ENCODE results near the gene PDE4D. TPM values are rescaled to one million over a fixed set of nuclear protein-coding genes. Genes with fewer than 3 reads are reported as not detected.

The PDE4D gene
- total RNA-seq, 2 experiments from 2014 or later = 75.5 to 80.7 TPM

DNA sequence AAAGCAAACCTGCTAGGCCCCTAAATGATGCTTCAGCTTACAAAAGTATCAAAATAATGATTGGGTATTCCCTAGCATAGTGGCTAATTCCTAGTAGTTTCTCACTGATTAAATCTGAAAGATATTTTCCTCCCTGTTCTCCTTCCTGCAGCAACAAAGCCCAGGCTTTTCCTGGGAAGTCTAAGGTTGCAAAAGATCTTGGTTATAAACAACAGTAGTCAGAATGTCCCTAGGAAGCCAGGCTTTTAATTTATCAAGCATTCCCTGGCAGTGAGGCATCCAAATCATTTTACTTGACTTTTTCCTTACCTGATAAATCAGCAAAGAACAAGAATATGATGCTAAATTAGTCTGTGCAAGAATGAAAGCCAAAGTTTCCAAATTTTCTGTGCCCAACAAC, 272.0 kb downstream of the PDE4D start:
- Mint-ChIP-seq H3K27ac (no peak overlapping the region), H3K27me3 (no peaks in the 10 kb centered on the region), H3K36me3 (ENCODE audit: low read depth) (no peaks in the 10 kb centered on the region), H3K4me3 (no peak overlapping the region), H3K4me1 (ENCODE audit: low read depth) (no peaks in the 10 kb centered on the region), H3K9me3 (no peaks in the 10 kb centered on the region)
- ATAC-seq (no peak), DNase-seq (no peak)
- ChIA-PET CTCF (no interaction called here), POLR2A (no interaction called here)
- no peak for TF ChIP-seq CTCF (IDR thresholded peaks at IDR 0.05)
- intact Hi-C loops (cut with micrococcal nuclease) = no loop called here

DNA sequence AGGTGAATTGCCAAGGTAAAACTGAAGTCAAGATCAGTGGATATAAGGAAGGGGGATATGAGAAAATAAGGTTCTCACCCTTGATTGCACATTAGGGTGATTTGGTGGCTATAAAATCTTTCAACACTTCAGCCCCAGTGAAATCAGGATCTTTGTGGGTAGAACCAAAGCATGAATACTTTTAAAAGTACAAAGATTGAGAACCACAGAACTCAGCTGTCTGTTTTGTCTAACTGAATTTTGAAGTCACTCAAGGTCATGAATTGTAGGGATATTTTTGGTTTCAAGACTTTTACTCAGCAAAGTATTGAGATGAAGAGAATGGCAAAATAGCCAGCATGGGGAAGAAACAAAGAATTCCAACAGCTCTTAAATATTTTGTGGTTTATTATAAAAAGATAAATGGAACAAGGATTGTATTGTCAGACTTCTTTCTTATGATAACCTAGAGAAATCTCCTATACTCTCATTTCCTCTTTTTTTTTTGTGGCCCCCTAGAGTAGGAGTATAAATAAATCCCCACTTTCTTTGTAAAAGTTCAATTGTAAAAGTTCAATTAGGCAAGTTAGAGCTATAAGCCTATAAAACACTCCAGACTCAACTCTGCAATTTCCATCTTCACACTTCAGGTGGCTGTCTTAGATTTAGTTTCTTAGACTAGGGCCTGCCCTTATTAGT, 272.9 kb downstream of the PDE4D start:
- Mint-ChIP-seq H3K4me1 (ENCODE audit: low read depth) (no peaks in the 10 kb centered on the region), H3K9me3 (no peaks in the 10 kb centered on the region), H3K27me3 (no peaks in the 10 kb centered on the region), H3K36me3 (ENCODE audit: low read depth) (no peaks in the 10 kb centered on the region), H3K27ac (no peak overlapping the region), H3K4me3 (no peak overlapping the region)
- POLR2A ChIA-PET = no interaction called here
- CTCF ChIA-PET = no interaction called here
- DNase-seq = no peak
- no peak for ATAC-seq
- intact Hi-C loops (cut with micrococcal nuclease) = no loop called here
- no peak for TF ChIP-seq CTCF (IDR thresholded peaks at IDR 0.05)

- intact Hi-C loops (cut with micrococcal nuclease) = no loop called here
- CTCF ChIA-PET = no interaction called here
These were observed 274.9 kb downstream of the PDE4D start for GRCh38 chr5:59618644-59619043.

GRCh38 chr5:59617186-59617771, 276.2 kb downstream of the PDE4D start:
- no peaks in the 10 kb centered on the region for H3K36me3 Mint-ChIP-seq (ENCODE audit: low read depth)
- no peaks in the 10 kb centered on the region for H3K4me1 Mint-ChIP-seq (ENCODE audit: low read depth)
- no peak for DNase-seq
- no peaks in the 10 kb centered on the region for H3K27me3 Mint-ChIP-seq
- no peak overlapping the region for H3K27ac Mint-ChIP-seq
- ChIA-PET POLR2A (no interaction called here), CTCF (interaction anchor here (0.8 kb wide), 1 partner anchor 251 kb away, joined by 3 read pairs; no protein-coding TSS in a partner anchor)
- intact Hi-C loops (cut with micrococcal nuclease) = no loop called here
- no peak overlapping the region for H3K4me3 Mint-ChIP-seq
- ATAC-seq = no peak
- no peaks in the 10 kb centered on the region for H3K9me3 Mint-ChIP-seq
- TF ChIP-seq CTCF (IDR thresholded peaks at IDR 0.05) = no peak

More at GRCh38 chr5:59618644-59619043, 274.9 kb downstream of the PDE4D start:
- H3K27ac Mint-ChIP-seq = no peak overlapping the region
- no peak for DNase-seq
- no peak for ATAC-seq
- POLR2A ChIA-PET = no interaction called here
- TF ChIP-seq CTCF (IDR thresholded peaks at IDR 0.05) = no peak
- no peaks in the 10 kb centered on the region for H3K4me1 Mint-ChIP-seq (ENCODE audit: low read depth)
- H3K36me3 Mint-ChIP-seq (ENCODE audit: low read depth) = no peaks in the 10 kb centered on the region
- no peak overlapping the region for H3K4me3 Mint-ChIP-seq
- no peaks in the 10 kb centered on the region for H3K9me3 Mint-ChIP-seq
- no peaks in the 10 kb centered on the region for H3K27me3 Mint-ChIP-seq

- DNase-seq (no peak), ATAC-seq (no peak)
- Mint-ChIP-seq H3K27ac (no peak overlapping the region), H3K9me3 (no peaks in the 10 kb centered on the region), H3K36me3 (ENCODE audit: low read depth) (no peaks in the 10 kb centered on the region), H3K27me3 (no peaks in the 10 kb centered on the region), H3K4me1 (ENCODE audit: low read depth) (no peaks in the 10 kb centered on the region), H3K4me3 (no peak overlapping the region)
- POLR2A ChIA-PET = no interaction called here
- no peak for TF ChIP-seq CTCF (IDR thresholded peaks at IDR 0.05)
- intact Hi-C loops (cut with micrococcal nuclease) = no loop called here
- CTCF ChIA-PET = no interaction called here
These were observed 277.1 kb downstream of the PDE4D start for GRCh38 chr5:59616413-59616812.
